HFFc6 (cell line): Measurements from ENCODE around the gene LHFPL3. TPM values are rescaled to one million over a fixed set of nuclear protein-coding genes. Genes with fewer than 3 reads are reported as not detected.
"Not testable (repeated sequence)": the region's sequence is repeated elsewhere in the genome, so short reads cannot be mapped to it uniquely, and the experiment has no call there.

ENCODE experiments used
- DNase-seq: peaks from one replicate; pipeline ENCODE4 v3.0.0-alpha.2; 2018
- H3K27ac Mint-ChIP-seq: 2 replicates; pipeline ENCODE4 v1.8.0; 2020; ENCODE audit warnings: mild to moderate bottlenecking, mixed read lengths
- H3K27me3 Mint-ChIP-seq: 2 replicates; pipeline ENCODE4 v1.8.0; 2021; ENCODE audit warnings: mild to moderate bottlenecking, moderate library complexity, mixed read lengths; ENCODE audit not compliant: insufficient read depth
- H3K36me3 Mint-ChIP-seq: 2 replicates; pipeline ENCODE4 v1.8.0; 2021; ENCODE audit warnings: low read depth, mixed read lengths
- H3K4me1 Mint-ChIP-seq: 2 replicates; pipeline ENCODE4 v1.8.0; 2020; ENCODE audit warnings: low read depth, mixed read lengths
- H3K4me3 Mint-ChIP-seq: 2 replicates; pipeline ENCODE4 v1.8.0; 2020; ENCODE audit warnings: mild to moderate bottlenecking, moderate library complexity, mixed read lengths
- H3K9me3 Mint-ChIP-seq: 2 replicates; pipeline ENCODE4 v1.8.0; 2020; ENCODE audit warnings: mild to moderate bottlenecking, mixed read lengths
- CTCF ChIP-seq: fragments of 200-600 bp; sonication (generic); IDR thresholded peaks from 2 replicates; pipeline ENCODE4 v1.5.0; 2021; ENCODE audit warnings: antibody characterized with exemption, mild to moderate bottlenecking
- long read RNA-seq: library from polyadenylated mRNA; unstranded; transcript quantifications from one replicate; pipeline ENCODE4 v2.0.0, GENCODE V29; 2019
- total RNA-seq, 6 experiments: library from RNA; stranded (reverse); fragmentation: NEBNext Ultra II Directional; extraction: Animal tissue kit (Norgen Biotek cat#: 25700); gene quantifications; 2 replicates in 1 of 6; 3 replicates in 5 of 6; pipeline ENCODE4 v1.2.3, GENCODE V29; 2021

LHFPL3 gene
- not detected for total RNA-seq
- long read RNA-seq = 0 reads

DNA sequence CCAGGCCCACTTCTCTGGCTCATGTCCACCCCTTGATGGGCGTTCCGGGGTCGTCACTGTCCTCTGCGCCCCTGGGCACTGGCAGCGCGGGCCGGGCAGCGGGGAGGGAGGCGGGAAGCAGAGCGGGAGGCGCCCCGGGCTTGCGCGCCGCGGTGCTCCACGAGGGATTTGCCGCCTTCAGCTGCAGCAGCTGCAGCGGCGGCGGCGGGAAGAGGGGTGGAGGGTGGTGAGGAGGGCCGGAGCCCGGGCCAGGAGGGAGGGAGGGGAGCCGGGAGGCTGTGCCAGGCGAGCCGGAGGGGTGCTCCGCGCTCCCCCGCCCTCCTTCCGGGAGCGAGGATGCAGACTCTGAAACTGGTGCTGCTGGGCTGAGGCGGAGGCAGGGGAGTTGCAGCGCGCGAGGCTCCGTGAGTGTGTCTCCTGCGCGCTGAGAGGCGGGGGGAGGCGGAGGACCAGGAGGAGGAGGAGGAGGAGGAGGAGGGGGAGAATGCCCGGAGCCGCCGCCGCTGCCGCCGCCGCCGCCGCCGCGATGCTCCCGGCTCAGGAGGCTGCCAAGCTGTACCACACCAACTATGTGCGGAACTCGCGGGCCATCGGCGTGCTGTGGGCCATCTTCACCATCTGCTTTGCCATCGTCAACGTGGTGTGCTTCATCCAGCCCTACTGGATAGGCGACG, at the start of gene LHFPL3:
Gene LHFPL3, plus strand, starts transcription at position 308 of the 674 bp plus-strand sequence.
- Mint-ChIP-seq H3K36me3 (no peaks in the 10 kb centered on the region), H3K27ac (no peak within 1 kb of the TSS), H3K27me3 (no peaks in the 10 kb centered on the region; the same call in 1 of the 2 replicates), H3K9me3 (0 out of 2 replicates have a peak, but pooled peaks cover 4% of the 10 kb centered on the region), H3K4me3 (no peak within 1 kb of the TSS), H3K4me1 (no peaks in the 10 kb centered on the region)
- TF ChIP-seq CTCF = no peak
- no peak for DNase-seq

GRCh38 chr7:104281685-104282084, 46.7 kb upstream of the LHFPL3 start:
- H3K9me3 Mint-ChIP-seq = peaks cover 13% of the 10 kb centered on the region; the same call in 1 of the 2 replicates
- not testable (repeated sequence) for H3K36me3 Mint-ChIP-seq, H3K27ac Mint-ChIP-seq, H3K4me1 Mint-ChIP-seq, H3K27me3 Mint-ChIP-seq, H3K4me3 Mint-ChIP-seq, DNase-seq

DNA sequence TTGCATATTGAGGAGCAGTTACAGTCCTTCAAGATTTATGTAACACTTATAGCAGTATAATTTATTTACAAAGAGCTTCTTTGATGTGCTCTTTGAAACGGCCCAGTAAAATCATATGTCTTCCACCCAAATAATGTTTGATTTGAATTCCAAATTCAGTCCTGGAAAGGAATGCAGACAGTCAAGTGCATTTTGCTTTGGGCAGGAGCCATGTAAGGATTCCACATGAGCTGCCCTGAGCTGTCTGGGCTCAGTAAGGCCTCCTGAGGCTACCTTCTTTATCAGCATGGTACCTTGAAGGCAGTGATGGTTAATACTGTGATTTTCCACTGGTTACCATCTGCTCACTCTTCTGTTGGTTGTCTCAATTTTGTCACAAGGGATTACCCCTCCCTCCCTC, 41.6 kb upstream of the LHFPL3 start:
- DNase-seq = no peak
- peaks cover 1% of the 10 kb centered on the region; the same call in 1 of the 2 replicates for H3K27me3 Mint-ChIP-seq
- H3K9me3 Mint-ChIP-seq = peaks cover 9% of the 10 kb centered on the region; the same call in 1 of the 2 replicates
- H3K4me1 Mint-ChIP-seq = no peaks in the 10 kb centered on the region
- no peak overlapping the region for H3K27ac Mint-ChIP-seq
- H3K4me3 Mint-ChIP-seq = no peak overlapping the region
- no peak for TF ChIP-seq CTCF
- no peaks in the 10 kb centered on the region for H3K36me3 Mint-ChIP-seq

- Mint-ChIP-seq H3K36me3 (no peaks in the 10 kb centered on the region), H3K27ac (no peak overlapping the region), H3K4me1 (no peaks in the 10 kb centered on the region), H3K27me3 (peaks cover 1% of the 10 kb centered on the region; the same call in 1 of the 2 replicates), H3K4me3 (no peak overlapping the region), H3K9me3 (peaks cover 14% of the 10 kb centered on the region; the same call in 1 of the 2 replicates)
- DNase-seq = no peak
- no peak for TF ChIP-seq CTCF
Measured at GRCh38 chr7:104288137-104288536, 40.3 kb upstream of the LHFPL3 start.

GRCh38 chr7:104294291-104294690, 34.1 kb upstream of the LHFPL3 start:
- H3K36me3 Mint-ChIP-seq = no peaks in the 10 kb centered on the region
- H3K27me3 Mint-ChIP-seq = peaks cover 1% of the 10 kb centered on the region; the same call in 1 of the 2 replicates
- DNase-seq = no peak
- H3K9me3 Mint-ChIP-seq = peaks cover 19% of the 10 kb centered on the region
- no peak overlapping the region for H3K27ac Mint-ChIP-seq
- no peak overlapping the region for H3K4me3 Mint-ChIP-seq
- no peaks in the 10 kb centered on the region for H3K4me1 Mint-ChIP-seq
- no peak for TF ChIP-seq CTCF

DNA sequence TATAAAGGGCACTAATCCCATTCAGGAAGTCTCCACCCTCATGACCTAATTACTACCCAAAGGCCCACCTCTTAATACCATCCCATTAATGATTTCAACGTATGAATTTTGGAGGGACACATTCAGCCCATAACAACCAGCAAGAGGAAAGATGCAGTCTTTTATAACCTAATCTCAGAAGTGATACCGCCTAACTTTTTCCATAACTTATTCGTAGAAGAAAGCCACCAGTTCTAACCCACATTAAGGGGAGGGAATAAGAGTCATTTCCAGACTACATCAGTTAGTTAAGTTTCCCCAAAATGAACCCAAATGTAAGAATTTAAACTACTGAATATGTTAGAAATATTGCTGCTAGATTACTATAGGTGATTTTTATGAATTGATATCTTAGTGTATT, 32.1 kb upstream of the LHFPL3 start:
- Mint-ChIP-seq H3K9me3 (peaks cover 19% of the 10 kb centered on the region), H3K27me3 (no peaks in the 10 kb centered on the region)
- no peak for TF ChIP-seq CTCF

More for the DNA sequence above, 32.1 kb upstream of the LHFPL3 start:
- no peaks in the 10 kb centered on the region; the same call in 1 of the 2 replicates for H3K36me3 Mint-ChIP-seq
- H3K4me3 Mint-ChIP-seq = no peak overlapping the region
- H3K27ac Mint-ChIP-seq = no peak overlapping the region
- DNase-seq = no peak
- no peaks in the 10 kb centered on the region for H3K4me1 Mint-ChIP-seq
